HT1080 (cell line): ENCODE results near the gene ZNF366. TPM values are rescaled to one million over a fixed set of nuclear protein-coding genes. Genes with fewer than 3 reads are reported as not detected.

Source experiments
- DNase-seq: peaks from one replicate; pipeline ENCODE4 v3.0.0-alpha.2; 2015; ENCODE audit warnings: low read depth
- total RNA-seq: library from RNA; depleted of rRNA; stranded (reverse); fragments of >200 nt; shearing (Covaris generic); gene quantifications from 2 replicates; pipeline ENCODE4 v1.2.3, GENCODE V29; 2014

The ZNF366 gene
- total RNA-seq, 1 experiment from 2014 or later: not detected

GRCh38 chr5:72465601-72466563 is 41.3 kb downstream of the ZNF366 start:
- DNase-seq: peak; percentile 73

GRCh38 chr5:72465066-72465465 is 42.1 kb downstream of the ZNF366 start:
- DNase-seq: no peak

GRCh38 chr5:72464071-72464470 is 43.1 kb downstream of the ZNF366 start:
- no peak for DNase-seq

GRCh38 chr5:72463449-72464052 is 43.7 kb downstream of the ZNF366 start:
- DNase-seq: no peak

GRCh38 chr5:72460413-72460812 is 46.8 kb downstream of the ZNF366 start:
- DNase-seq: no peak

- DNase-seq: no peak
Observed at GRCh38 chr5:72459913-72460312, 47.3 kb downstream of the ZNF366 start.

- DNase-seq: peak; percentile 51
Observed at GRCh38 chr5:72459089-72459661, 48.0 kb downstream of the ZNF366 start.

GRCh38 chr5:72458407-72458806 is 48.8 kb downstream of the ZNF366 start:
- DNase-seq: no peak

- no peak for DNase-seq
Observed at GRCh38 chr5:72457491-72457890, 49.7 kb downstream of the ZNF366 start.

- DNase-seq: no peak
Observed at GRCh38 chr5:72456391-72457074, 50.7 kb downstream of the ZNF366 start.

GRCh38 chr5:72455476-72455875 is 51.7 kb downstream of the ZNF366 start:
- DNase-seq: no peak

GRCh38 chr5:72454996-72455395 is 52.2 kb downstream of the ZNF366 start:
- DNase-seq: no peak

- no peak for DNase-seq
Observed at GRCh38 chr5:72453246-72453775, 53.9 kb downstream of the ZNF366 start.

- peak; percentile 86 for DNase-seq
Observed at GRCh38 chr5:72452515-72453245, 54.5 kb downstream of the ZNF366 start.

- no peak for DNase-seq
Observed at GRCh38 chr5:72451741-72452505, 55.3 kb downstream of the ZNF366 start.

GRCh38 chr5:72448368-72448767 is 58.8 kb downstream of the ZNF366 start:
- no peak for DNase-seq

GRCh38 chr5:72447751-72448150 is 59.5 kb downstream of the ZNF366 start:
- no peak for DNase-seq

GRCh38 chr5:72445969-72446368 is 61.2 kb downstream of the ZNF366 start:
- DNase-seq: no peak

- no peak for DNase-seq
Observed at GRCh38 chr5:72443883-72444282, 63.3 kb downstream of the ZNF366 start.
